Fibroblast of pulmonary artery (primary cell): Measurements from ENCODE around the gene ZFAND2A.
"Not testable (repeated sequence)": the region's sequence is repeated elsewhere in the genome, so short reads cannot be mapped to it uniquely, and the experiment has no call there.

ENCODE experiments used
- DNase-seq: peaks from one replicate; pipeline ENCODE4 v3.0.0-alpha.2; 2010; ENCODE audit warnings: low read depth
- H3K4me3 ChIP-seq: replicated peaks from 2 replicates; pipeline ENCODE4 v1.5.1; 2011; ENCODE audit warnings: low read depth, mild to moderate bottlenecking, control low read depth, low read length, moderate library complexity
- CTCF ChIP-seq: IDR thresholded peaks from 2 replicates; pipeline ENCODE4 v1.5.1; 2011; ENCODE audit warnings: mild to moderate bottlenecking, control low read depth, low read length, inconsistent platforms; ENCODE audit errors: missing control alignments

Gene ZFAND2A

GRCh38 chr7:1159891-1160669, at the start of gene ZFAND2A:
Gene ZFAND2A (minus strand): TSS chr7:1160196. CDS start chr7:1158212, 1,984 bp downstream.
- peak; percentile 97 for DNase-seq
- TF ChIP-seq CTCF, result no peak
- peak within 1 kb of the TSS; percentile 98 for H3K4me3 ChIP-seq

GRCh38 chr7:1209097-1209496, 49.1 kb upstream of the ZFAND2A start:
- TF ChIP-seq CTCF, result no peak
- no peak overlapping the region for H3K4me3 ChIP-seq
- no peak for DNase-seq

- not testable (repeated sequence) for H3K4me3 ChIP-seq, DNase-seq
Observed at GRCh38 chr7:1205742-1206141, 45.7 kb upstream of the ZFAND2A start.

- DNase-seq, result no peak
- TF ChIP-seq CTCF, result no peak
- no peak overlapping the region for H3K4me3 ChIP-seq
Observed at GRCh38 chr7:1204460-1205140, 44.6 kb upstream of the ZFAND2A start.

GRCh38 chr7:1202914-1203313, 42.9 kb upstream of the ZFAND2A start:
- not testable (repeated sequence) for DNase-seq, H3K4me3 ChIP-seq

- DNase-seq, result no peak
- no peak for TF ChIP-seq CTCF
Observed at GRCh38 chr7:1201916-1202315, 41.9 kb upstream of the ZFAND2A start.

GRCh38 chr7:1200045-1200444, 40.0 kb upstream of the ZFAND2A start:
- peak; percentile 64 for DNase-seq
- H3K4me3 ChIP-seq, result no peak overlapping the region
- no peak for TF ChIP-seq CTCF

More at GRCh38 chr7:1201916-1202315, 41.9 kb upstream of the ZFAND2A start:
- H3K4me3 ChIP-seq, result no peak overlapping the region
